Measurements from ENCODE around the gene FBXO7. TPM values are rescaled to one million over a fixed set of nuclear protein-coding genes. Genes with fewer than 3 reads are reported as not detected.

Gene FBXO7
- total and polyA plus RNA-seq, 2 experiments from 2014 or later, result 38.6 to 68.5 TPM

DNA sequence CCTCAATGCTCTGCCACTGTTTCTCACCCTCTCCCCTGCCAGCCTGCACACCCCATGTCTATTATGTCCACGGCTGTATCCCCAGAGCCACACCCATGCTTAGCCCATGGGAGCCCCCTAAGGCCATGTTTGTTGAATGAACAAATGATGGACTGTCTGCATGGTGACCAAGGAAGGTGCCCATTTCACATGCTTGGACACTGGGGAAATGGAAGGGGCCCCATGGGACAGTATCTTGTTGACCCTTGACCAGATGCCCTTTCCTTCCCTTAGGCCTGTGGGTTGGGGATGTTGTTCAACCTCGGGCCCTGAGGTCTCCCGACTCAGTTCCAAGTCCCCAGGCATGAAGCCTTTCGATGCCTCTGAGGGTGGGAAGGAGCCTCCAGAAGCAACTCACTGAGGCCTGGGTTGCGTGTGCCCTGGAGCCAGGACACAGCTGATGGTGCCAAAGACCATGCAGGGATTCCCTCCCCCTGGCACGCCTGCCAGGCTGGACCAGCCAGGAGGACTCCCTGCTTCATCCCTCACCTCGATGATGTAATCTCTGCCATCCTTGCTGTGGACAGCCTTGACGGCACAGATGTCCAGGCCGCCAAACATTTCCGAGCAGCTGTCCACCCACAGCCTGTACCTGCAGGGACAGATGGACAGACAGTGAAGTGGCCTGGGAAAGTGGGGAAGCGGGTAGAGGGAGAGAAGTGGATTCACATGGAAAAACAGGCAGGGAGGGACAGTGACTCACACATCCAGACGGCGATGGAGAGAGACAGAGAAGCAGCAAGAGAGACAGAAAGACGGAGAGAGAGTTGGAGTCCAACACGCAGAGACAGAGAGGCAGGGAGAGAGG is 58.9 kb downstream of the FBXO7 start (continued):
- no peak for TF ChIP-seq POLR2AphosphoS5 (IDR thresholded peaks at IDR 0.05; ENCODE audit: low read depth)

GRCh38 chr22:32534252-32535235 is 59.9 kb downstream of the FBXO7 start:
- Histone ChIP-seq H2AFZ (no peak overlapping the region), H3K4me2 (no peak overlapping the region)
- no peak for DNase-seq (ENCODE audit: low spot score)
- TF ChIP-seq, protein P1, sequence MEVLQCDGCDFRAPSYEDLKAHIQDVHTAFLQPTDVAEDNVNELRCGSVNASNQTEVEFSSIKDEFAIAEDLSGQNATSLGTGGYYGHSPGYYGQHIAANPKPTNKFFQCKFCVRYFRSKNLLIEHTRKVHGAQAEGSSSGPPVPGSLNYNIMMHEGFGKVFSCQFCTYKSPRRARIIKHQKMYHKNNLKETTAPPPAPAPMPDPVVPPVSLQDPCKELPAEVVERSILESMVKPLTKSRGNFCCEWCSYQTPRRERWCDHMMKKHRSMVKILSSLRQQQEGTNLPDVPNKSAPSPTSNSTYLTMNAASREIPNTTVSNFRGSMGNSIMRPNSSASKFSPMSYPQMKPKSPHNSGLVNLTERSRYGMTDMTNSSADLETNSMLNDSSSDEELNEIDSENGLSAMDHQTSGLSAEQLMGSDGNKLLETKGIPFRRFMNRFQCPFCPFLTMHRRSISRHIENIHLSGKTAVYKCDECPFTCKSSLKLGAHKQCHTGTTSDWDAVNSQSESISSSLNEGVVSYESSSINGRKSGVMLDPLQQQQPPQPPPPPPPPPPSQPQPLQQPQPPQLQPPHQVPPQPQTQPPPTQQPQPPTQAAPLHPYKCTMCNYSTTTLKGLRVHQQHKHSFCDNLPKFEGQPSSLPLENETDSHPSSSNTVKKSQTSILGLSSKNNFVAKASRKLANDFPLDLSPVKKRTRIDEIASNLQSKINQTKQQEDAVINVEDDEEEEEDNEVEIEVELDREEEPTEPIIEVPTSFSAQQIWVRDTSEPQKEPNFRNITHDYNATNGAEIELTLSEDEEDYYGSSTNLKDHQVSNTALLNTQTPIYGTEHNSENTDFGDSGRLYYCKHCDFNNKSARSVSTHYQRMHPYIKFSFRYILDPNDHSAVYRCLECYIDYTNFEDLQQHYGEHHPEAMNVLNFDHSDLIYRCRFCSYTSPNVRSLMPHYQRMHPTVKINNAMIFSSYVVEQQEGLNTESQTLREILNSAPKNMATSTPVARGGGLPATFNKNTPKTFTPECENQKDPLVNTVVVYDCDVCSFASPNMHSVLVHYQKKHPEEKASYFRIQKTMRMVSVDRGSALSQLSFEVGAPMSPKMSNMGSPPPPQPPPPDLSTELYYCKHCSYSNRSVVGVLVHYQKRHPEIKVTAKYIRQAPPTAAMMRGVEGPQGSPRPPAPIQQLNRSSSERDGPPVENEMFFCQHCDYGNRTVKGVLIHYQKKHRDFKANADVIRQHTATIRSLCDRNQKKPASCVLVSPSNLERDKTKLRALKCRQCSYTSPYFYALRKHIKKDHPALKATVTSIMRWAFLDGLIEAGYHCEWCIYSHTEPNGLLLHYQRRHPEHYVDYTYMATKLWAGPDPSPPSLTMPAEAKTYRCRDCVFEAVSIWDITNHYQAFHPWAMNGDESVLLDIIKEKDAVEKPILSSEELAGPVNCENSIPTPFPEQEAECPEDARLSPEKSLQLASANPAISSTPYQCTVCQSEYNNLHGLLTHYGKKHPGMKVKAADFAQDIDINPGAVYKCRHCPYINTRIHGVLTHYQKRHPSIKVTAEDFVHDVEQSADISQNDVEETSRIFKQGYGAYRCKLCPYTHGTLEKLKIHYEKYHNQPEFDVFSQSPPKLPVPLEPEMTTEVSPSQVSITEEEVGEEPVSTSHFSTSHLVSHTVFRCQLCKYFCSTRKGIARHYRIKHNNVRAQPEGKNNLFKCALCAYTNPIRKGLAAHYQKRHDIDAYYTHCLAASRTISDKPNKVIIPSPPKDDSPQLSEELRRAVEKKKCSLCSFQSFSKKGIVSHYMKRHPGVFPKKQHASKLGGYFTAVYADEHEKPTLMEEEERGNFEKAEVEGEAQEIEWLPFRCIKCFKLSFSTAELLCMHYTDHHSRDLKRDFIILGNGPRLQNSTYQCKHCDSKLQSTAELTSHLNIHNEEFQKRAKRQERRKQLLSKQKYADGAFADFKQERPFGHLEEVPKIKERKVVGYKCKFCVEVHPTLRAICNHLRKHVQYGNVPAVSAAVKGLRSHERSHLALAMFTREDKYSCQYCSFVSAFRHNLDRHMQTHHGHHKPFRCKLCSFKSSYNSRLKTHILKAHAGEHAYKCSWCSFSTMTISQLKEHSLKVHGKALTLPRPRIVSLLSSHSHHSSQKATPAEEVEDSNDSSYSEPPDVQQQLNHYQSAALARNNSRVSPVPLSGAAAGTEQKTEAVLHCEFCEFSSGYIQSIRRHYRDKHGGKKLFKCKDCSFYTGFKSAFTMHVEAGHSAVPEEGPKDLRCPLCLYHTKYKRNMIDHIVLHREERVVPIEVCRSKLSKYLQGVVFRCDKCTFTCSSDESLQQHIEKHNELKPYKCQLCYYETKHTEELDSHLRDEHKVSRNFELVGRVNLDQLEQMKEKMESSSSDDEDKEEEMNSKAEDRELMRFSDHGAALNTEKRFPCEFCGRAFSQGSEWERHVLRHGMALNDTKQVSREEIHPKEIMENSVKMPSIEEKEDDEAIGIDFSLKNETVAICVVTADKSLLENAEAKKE (CRISPR knock-in tag; IDR thresholded peaks at IDR 0.05), result no peak
- TF ChIP-seq REST (IDR thresholded peaks at IDR 0.05; ENCODE audit: unreplicated experiment), result no peak
- no peak for TF ChIP-seq EZH2 (IDR thresholded peaks at IDR 0.05; ENCODE audit: low read depth, unreplicated experiment)
- TF ChIP-seq JUNB (IDR thresholded peaks at IDR 0.05; ENCODE audit: unreplicated experiment), result no peak
- no peak for TF ChIP-seq ZNF114 (CRISPR knock-in tag; IDR thresholded peaks at IDR 0.05)
- no peak for TF ChIP-seq EZH2phosphoT487 (IDR thresholded peaks at IDR 0.05; ENCODE audit: unreplicated experiment)
- no peak for TF ChIP-seq ZNF331 (CRISPR knock-in tag; IDR thresholded peaks at IDR 0.05; ENCODE audit: low read depth)
- no peak for TF ChIP-seq CTCF (conservative IDR thresholded peaks at IDR 0.05; ENCODE audit: low read depth in 2 of 2)
- TF ChIP-seq STAT1 (IDR thresholded peaks at IDR 0.05; ENCODE audit: unreplicated experiment), result no peak
- no peak for TF ChIP-seq POLR2AphosphoS5 (IDR thresholded peaks at IDR 0.05; ENCODE audit: low read depth)

More at GRCh38 chr22:32534252-32535235, 59.9 kb downstream of the FBXO7 start:
- Histone ChIP-seq H3K9me2 (ENCODE audit: insufficient read depth) (no peaks in the 10 kb centered on the region), H3F3A (replicated peaks; ENCODE audit: low read depth) (no peaks in the 10 kb centered on the region; the same call in 1 of the 2 replicates), H3K27ac (ENCODE audit: low read depth) (no peak overlapping the region), H3K27me3 (ENCODE audit: insufficient read depth) (no peaks in the 10 kb centered on the region), H3K79me2 (replicated peaks; ENCODE audit: insufficient read depth) (no peaks in the 10 kb centered on the region), H3K4me1 (ENCODE audit: insufficient read depth) (no peaks in the 10 kb centered on the region; the same call in 1 of the 2 replicates), H4K20me1 (replicated peaks; ENCODE audit: insufficient read depth) (no peaks in the 10 kb centered on the region), H3K36me3 (ENCODE audit: insufficient read depth) (no peaks in the 10 kb centered on the region), H3K4me3 (no peak overlapping the region)
- Mint-ChIP-seq H3K36me3 (ENCODE audit: low read depth) (peaks cover 7% of the 10 kb centered on the region; the same call in 2 of the 3 replicates), H3K4me1 (peaks cover 8% of the 10 kb centered on the region), H3K27ac (no peak overlapping the region), H3K4me3 (no peak overlapping the region), H3K9me3 (no peaks in the 10 kb centered on the region; the same call in 2 of the 3 replicates), H3K27me3 (ENCODE audit: insufficient read depth, low read depth, poor library complexity) (peaks cover 12% of the 10 kb centered on the region)
- no peak for ATAC-seq
